DND-41 (cell line): ENCODE data around the gene CCDC171.

Source experiments
- EZH2 ChIP-seq: IDR thresholded peaks from 3 replicates; pipeline ENCODE4 v1.6.1; 2012; ENCODE audit warnings: borderline replicate concordance, low read depth, mild to moderate bottlenecking, moderate library complexity, low read length, inconsistent platforms; ENCODE audit not compliant: severe bottlenecking
- TF ChIP-seq, protein P1 (sequence below): IDR thresholded peaks from 2 replicates; pipeline ENCODE4 v1.5.1; 2012; ENCODE audit warnings: borderline replicate concordance, low read length, moderate library complexity, mild to moderate bottlenecking; ENCODE audit not compliant: poor library complexity, severe bottlenecking; ENCODE audit errors: extremely low read depth

DNA sequence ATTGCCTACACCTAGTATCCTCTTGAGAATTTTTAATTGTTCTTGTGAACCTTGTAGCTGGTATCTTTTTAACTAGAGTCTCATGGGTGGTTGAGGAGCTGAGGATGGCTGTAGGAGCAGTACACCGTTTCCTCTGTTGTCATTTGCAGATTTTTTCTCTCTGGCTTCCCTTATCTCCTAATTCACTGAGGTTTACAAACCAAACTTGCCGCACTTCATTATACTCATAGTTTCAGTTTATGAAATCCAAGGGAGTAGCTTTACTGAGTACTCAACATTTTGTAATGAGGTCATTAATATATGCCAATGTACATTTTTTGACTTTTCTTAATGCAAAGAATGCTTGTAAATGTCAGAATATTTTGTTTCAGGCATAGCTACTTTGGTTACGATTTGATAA is 154.2 kb downstream of the CCDC171 start:
- TF ChIP-seq, protein P1, sequence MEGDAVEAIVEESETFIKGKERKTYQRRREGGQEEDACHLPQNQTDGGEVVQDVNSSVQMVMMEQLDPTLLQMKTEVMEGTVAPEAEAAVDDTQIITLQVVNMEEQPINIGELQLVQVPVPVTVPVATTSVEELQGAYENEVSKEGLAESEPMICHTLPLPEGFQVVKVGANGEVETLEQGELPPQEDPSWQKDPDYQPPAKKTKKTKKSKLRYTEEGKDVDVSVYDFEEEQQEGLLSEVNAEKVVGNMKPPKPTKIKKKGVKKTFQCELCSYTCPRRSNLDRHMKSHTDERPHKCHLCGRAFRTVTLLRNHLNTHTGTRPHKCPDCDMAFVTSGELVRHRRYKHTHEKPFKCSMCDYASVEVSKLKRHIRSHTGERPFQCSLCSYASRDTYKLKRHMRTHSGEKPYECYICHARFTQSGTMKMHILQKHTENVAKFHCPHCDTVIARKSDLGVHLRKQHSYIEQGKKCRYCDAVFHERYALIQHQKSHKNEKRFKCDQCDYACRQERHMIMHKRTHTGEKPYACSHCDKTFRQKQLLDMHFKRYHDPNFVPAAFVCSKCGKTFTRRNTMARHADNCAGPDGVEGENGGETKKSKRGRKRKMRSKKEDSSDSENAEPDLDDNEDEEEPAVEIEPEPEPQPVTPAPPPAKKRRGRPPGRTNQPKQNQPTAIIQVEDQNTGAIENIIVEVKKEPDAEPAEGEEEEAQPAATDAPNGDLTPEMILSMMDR: no peak
- TF ChIP-seq EZH2: no peak
